OCI-M2 (cell line): ENCODE results near the gene PSG5.
"Not testable (repeated sequence)": the region's sequence is repeated elsewhere in the genome, so short reads cannot be mapped to it uniquely, and the experiment has no call there.

Experiments used
- DNase-seq: peaks from one replicate; lab custom pipeline; 2025; ENCODE audit not compliant: unreplicated experiment; lab: John Stamatoyannopoulos, UW

The PSG5 gene

GRCh38 chr19:43186311-43186935, at the start of gene PSG5:
TSS of gene PSG5 (minus strand) at chr19:43186536. CDS start at chr19:43186405, 131 bp downstream.
- not testable (repeated sequence) for DNase-seq

GRCh38 chr19:43235686-43236085, 49.4 kb upstream of the PSG5 start:
- not testable (repeated sequence) for DNase-seq

GRCh38 chr19:43229315-43229714, 43.0 kb upstream of the PSG5 start:
- DNase-seq: no peak

GRCh38 chr19:43228730-43229129, 42.4 kb upstream of the PSG5 start:
- DNase-seq: not testable (repeated sequence)

- DNase-seq: not testable (repeated sequence)
These were observed 40.6 kb upstream of the PSG5 start for GRCh38 chr19:43226986-43227385.

GRCh38 chr19:43224855-43225253, 38.5 kb upstream of the PSG5 start:
- DNase-seq: no peak

GRCh38 chr19:43224201-43224854, 38.0 kb upstream of the PSG5 start:
- not testable (repeated sequence) for DNase-seq

GRCh38 chr19:43221891-43222290, 35.6 kb upstream of the PSG5 start:
- not testable (repeated sequence) for DNase-seq

- not testable (repeated sequence) for DNase-seq
These were observed 32.8 kb upstream of the PSG5 start for GRCh38 chr19:43219136-43219535.

- DNase-seq: not testable (repeated sequence)
These were observed 29.5 kb upstream of the PSG5 start for GRCh38 chr19:43215881-43216280.

GRCh38 chr19:43207991-43208390, 21.7 kb upstream of the PSG5 start:
- no peak for DNase-seq

- not testable (repeated sequence) for DNase-seq
These were observed 20.8 kb upstream of the PSG5 start for GRCh38 chr19:43207174-43207573.

GRCh38 chr19:43205471-43206105, 19.3 kb upstream of the PSG5 start, which contains the start of gene PSG4:
TSS of gene PSG4 (minus strand) at chr19:43205638. CDS start at chr19:43205536, 102 bp downstream.
- not testable (repeated sequence) for DNase-seq

GRCh38 chr19:43203611-43204010, 17.3 kb upstream of the PSG5 start:
- not testable (repeated sequence) for DNase-seq

- not testable (repeated sequence) for DNase-seq
These were observed 15.6 kb upstream of the PSG5 start for GRCh38 chr19:43201891-43202290.

- not testable (repeated sequence) for DNase-seq
These were observed 15.0 kb upstream of the PSG5 start for GRCh38 chr19:43201337-43201801.

- not testable (repeated sequence) for DNase-seq
These were observed 12.5 kb upstream of the PSG5 start for GRCh38 chr19:43198686-43199419.

GRCh38 chr19:43197666-43198397, 11.5 kb upstream of the PSG5 start:
- not testable (repeated sequence) for DNase-seq

GRCh38 chr19:43194397-43194796, 8.1 kb upstream of the PSG5 start:
- DNase-seq: not testable (repeated sequence)

- DNase-seq: not testable (repeated sequence)
These were observed 6.2 kb upstream of the PSG5 start for GRCh38 chr19:43192381-43193155.
